RPMI8226 (cell line): ENCODE results near the gene COX19.
"Not testable (repeated sequence)": the region's sequence is repeated elsewhere in the genome, so short reads cannot be mapped to it uniquely, and the experiment has no call there.

Source experiments
- DNase-seq: peaks from one replicate; pipeline ENCODE4 v3.0.0-alpha.2; 2015

The COX19 gene

DNA sequence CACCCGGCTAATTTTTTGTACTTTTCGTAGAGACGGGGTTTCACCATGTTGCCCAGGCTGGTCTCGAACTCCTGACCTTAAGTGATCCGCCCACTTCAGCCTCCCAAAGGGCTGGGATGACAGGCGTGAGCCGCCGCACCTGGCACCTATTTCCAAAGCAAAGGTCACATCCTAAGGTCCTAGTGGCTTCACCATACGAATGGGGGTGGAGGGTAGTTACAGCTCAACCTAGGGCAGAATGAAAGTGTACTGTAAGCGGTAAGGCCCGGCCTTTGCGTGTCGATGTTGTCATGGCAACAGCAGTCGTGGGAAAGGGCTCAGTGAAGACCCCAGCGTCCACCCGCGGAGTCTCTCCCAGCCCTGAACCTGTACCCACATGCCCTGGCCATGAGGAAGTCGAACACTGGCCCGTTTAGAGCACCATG is 1.6 kb upstream of the COX19 start:
- no peak for DNase-seq

DNA sequence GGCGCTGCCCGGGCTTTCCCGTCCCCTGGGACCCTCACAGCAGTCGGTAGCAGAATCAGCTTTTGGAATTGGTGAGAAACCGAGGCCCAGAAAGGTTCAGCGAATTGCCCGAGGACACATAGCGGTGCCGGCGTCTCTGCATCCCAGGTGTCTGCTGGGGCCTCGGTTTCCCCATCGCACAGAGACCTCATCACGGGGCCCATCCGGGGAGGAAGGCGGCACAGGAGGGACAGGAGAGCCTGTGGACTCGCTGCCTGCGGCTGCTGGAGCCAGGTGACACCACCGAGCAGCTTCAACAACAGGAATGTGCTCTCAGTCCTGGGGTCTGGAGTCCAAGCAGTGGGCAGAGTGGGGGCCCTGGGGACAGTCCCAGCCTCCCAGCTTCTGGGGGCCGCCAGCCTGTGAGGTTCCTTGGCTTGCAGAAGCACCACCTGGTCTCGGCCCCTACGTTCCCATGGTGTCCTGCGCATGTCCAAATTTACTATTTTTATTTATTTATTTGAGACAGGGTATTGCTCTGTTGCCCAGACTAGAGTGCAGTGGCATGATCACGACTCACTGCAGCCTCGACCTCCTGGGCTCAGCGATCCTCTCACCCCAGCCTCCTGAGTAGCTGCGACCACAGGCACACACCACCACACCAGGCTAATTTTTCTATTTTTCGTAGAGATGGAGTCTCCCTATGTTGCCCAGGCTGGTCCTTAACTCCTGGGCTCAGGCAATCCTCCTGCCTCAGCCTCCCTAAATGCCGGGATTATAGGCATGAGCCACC is 539 bp upstream of the COX19 start:
- no peak for DNase-seq

DNA sequence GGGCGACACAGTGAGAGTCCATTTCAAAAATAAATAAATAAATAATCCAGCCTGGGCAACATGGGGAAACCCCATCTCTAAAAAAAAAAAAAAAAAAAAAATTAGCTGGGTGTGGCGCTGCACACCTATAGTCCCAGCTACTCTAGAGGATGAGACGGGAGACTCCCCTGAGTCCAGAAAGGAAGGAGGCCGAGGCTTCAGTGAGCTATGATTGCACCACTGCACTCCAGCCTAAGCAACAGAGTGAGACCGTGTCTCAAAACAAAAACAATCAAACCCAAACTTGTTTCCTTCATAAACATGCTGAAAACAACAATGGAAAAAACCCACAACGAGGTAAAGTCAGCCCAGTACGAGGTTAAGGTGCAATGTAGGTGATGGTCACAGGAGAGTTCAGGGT is 1.2 kb downstream of the COX19 start:
- no peak for DNase-seq

DNA sequence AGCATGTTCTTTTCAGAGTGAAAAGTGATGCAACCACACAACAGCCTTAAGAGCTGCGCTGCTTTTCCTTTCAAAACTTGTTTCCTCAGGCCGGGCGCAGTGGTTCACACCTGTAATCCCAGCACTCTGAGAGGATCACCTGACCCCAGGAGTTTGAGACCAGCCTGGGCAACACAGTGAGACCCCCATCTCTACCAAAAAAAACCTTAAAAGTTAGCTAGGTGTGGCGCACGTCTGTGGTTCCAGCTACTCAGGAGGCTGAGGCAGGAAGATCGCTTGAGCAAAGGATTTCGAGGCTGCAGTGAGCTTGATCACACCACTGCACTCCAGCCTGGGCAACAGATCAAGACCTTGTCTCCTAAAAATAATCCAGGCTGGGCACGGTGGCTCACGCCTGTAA is 2.0 kb downstream of the COX19 start:
- no peak for DNase-seq

DNA sequence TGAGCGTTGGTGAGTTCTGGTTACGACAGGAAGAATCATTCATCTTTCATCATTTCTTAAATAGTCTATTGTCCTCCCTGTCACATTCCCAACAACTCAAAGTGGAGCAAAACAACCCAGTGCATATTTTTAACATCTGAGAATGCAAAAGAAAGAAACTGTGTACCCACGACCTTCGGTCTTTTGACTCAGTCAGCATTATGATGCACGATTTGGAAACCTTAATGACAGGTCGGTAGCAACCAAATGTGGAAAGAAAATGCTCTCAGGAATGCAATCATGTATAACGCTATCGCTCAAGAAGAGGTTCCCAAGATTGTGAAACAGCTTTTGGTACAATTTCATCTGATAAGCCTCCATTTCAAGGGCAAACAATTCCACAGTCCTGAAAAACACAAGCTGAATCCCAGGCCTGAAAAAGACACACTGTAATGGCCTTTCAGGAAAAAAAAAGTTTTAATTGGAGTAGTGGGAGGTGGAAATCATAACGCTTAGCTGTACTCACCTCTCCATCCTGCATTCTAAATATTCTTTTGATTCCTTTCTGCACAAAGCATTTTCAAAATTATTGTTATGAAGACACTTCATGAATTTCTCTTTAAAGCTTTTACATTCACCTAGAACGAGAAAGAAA is 2.6 kb downstream of the COX19 start:
- DNase-seq, result no peak

DNA sequence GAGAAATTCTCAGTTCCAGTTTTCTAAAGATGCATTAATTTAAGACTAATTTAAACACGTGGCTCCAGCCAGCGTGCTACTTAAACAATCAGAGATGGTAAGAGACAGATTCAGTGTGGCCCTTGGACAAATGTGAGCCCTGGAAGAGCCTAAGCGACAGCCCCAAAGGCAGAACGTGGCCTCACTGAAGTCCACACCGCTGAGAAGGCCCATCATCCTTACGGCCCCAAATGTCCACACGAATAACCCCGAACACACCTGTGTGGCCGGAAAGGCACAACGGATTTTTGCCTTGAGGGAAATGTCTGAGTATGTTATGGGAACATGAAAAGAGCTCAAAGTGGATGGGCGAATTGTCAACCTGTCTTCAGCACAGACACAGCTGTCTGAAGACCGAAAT is 3.2 kb downstream of the COX19 start:
- DNase-seq, result no peak

DNA sequence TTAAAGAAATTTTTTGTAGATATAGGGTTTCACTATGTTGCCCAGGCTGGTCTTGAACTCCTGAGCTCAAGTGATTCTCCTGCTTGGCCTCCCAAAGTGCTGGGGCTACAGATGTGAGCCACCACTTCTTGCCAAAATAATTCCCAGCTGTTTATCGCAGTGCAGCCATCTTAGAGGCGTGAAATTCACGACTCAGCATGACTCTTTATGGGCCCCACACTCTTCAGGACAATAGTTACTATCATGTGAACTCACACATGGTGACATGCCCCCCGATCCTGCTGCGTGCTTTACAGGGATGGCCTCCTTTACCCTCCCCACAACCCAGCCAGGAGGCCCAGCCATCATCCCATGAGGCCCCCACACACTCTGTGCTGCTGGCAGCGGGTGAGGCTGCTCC is 4.6 kb downstream of the COX19 start:
- no peak for DNase-seq

DNA sequence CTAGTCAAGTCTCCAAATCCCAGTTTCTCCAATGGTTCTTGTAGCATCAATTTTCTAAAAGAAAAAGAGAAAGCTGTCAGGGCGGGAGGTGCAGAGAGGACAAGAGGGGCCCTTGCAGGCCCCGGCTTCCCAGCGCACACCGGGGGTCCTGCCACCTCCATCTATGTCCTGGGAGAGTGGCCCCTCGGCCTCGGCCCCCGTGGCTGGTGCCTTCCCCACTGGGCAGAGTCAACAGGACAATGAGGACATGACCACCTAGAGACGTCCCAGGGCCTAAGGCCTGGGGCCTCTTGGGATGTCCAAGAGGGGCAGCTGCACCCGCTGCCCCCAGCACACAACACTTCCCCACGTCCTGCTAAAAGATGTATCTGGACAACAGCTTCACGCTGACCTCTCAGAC is 5.9 kb downstream of the COX19 start:
- no peak for DNase-seq

DNA sequence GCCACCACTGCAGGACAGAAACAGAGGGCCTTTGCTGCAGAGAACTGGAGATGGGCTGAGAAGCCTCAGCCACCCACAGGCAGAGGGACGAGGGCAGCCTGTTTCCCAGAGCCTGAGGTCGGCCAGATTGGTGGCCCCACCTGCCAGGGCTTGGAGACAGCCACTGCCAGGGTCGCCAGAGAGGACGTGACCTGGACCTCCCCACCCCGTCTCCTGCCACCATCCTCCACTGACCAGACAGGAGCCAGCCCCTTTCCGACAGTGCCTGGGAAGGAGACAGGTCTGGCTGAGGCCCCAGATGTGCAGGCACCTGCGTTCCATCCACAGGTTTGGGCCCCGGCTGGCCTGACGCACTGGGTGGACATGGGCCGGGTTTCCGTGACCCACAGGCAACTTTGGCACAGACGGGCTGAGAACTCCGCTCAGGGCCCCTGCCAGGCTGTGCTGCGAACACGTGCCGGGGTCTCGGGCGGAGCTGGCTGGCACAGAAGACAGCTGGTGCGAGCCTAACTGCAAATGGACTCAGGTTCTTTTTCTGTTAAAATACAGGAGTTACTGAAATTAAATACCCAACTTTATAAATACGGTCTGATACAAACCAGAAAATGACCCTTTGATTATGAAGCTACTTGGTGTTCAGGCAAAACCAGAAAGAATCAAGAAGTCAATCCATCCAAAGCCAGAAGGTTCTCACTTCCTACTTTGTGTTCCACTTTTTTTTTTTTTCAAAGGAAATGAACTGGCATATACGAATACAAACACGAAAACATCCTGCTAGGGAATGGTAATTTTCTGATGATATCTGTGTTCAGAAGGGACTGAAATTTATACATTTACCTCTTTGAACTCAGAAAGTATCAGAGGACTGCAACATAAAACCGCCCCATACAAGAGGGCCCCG is 6.9 kb downstream of the COX19 start:
- no peak for DNase-seq

DNA sequence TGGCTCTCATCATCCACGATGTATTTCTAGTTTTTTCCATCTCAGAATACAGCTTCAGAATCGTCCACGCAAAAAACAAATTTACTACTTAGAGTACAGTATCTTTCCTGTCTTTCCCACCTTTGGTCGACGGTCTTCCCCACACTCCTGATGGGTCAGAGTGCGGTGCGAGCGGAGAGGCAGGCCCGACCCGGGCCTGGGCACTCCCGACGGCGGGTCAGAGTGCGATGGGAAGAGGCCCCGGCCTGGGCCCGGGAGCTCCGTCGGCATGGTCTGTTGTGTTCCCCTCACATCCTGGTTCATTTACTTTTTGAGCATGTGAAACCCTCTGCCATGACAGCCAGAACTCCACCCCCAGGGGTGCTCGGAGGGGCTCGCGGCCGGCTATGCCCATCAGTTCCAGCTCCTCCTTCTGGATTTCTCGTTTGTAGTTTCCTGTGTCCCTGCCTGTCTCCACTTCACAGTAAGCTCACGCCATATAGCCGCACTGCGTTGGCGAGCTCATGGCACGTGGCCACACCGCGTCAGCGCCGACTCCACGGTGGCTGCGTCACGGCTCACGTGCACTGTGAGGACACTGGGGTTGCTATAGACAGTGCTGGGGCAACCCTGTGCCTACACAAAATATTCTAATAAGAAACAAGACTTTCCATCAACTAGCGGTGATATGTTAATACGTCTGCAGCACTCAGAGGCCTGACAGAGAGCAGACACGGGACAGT is 7.8 kb downstream of the COX19 start:
- no peak for DNase-seq

DNA sequence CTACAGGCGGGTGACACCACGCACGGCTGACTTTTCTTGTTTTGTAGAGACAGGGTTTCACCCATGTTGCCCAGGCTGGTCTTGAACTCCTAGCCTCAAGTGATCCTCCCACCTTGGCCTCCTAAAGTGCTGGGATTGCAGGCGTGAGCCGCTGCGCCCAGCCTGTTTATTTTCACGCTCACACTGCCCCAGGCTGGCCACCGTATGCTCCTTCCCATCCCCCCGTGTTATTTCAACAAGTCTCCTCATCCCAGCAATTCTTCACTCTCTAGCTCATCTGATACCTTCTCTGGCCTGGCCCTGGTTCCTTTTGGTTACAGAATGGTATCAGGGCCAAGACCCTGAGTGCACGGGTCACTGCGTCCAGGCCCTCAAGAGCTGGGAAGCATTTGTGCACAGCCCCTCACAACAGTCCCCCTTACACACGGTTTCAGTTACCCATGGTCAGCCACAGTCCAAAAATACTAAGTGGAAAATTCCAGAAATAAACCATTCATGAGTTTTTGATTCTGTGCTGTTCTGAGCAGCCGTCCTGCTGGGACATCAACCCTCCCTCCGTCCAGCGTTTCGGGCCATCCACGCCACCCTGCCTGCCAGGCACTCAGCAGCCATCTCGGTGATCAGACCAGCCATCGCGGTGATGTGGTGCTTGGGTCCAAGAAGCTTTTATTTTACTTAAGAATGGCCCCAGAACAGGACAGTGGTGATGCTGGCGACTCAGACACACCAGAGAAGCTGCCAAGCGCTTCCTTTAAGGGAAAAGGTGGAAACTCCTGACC is 8.9 kb downstream of the COX19 start:
- no peak for DNase-seq

DNA sequence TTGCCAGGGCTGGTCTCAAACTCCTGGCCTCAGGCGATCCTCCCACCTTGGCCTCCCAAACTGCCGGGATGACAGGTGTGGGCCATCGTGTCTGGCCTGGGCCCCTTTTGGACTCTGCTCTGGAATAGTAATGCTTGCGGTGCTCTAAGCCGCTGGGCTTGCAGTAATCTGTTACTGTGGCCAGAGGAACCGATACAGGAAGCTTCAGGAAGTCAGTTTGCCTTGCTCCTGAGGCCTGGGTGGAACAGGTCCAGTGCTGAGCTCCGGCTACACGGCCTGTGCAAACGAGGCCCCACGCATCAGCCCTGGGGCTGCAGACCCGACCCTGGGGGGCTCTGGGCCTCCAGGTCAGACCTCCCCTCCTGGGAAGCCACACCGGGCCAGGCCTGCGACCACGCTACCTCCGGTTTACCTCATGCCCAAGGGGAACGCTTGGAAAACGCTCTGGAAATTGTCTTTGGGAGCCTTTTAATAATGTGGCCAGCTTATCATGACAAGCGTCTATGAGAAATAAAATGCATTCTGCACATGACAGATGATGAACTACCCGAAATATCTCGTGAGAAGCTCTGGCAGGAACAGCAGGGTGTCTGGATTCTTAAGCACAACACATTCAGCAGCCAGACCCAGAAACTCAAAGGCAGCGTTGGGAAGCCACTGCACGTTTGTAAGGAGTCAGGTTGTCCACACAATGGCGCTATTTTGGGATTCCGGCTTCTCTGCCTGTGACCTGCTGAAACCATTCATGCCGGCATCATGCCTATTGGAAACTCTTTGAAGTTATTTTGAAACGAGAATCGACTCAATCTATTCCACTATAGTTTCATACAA is 10.7 kb downstream of the COX19 start:
- DNase-seq, result no peak

DNA sequence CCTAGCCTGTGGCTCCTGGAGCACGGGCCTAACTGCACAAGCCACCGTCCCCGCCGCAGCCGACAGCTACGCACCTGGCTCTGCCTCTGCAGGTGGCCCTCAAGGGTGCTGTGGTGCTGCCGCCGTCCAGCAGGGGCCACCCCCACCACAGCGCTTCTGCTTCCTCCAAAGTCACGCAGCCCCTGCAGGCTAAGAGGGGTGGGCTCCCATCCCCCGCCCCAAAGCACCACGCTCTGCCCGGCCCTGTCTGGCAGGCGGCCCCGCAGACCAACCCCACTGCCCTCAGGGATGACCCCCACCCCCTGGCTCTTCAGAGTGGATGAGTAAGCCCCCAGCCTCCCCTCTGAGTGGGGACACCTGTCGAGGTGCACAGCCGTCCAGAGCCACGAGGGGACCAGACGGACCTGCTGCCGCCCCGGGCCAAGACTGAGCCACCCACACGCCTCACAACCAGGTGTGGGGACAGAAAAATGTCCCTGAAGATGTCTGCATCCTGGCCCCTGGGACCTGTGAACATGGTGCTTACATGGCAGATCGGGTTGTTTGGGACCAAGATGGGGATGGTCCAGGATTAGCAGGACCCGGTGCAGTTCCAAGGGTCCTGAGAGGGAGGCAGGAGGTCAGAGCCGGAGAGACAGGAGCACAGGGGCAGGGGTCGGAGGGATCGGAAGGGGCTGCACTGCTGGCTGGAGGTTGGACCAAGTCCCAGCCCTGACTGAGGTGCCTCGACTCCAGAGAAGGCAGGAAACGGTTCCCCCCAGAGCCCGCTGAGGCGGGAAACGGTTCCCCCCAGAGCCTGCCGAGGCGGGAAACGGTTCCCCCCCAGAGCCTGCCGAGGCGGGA is 11.9 kb downstream of the COX19 start:
- DNase-seq, result no peak

DNA sequence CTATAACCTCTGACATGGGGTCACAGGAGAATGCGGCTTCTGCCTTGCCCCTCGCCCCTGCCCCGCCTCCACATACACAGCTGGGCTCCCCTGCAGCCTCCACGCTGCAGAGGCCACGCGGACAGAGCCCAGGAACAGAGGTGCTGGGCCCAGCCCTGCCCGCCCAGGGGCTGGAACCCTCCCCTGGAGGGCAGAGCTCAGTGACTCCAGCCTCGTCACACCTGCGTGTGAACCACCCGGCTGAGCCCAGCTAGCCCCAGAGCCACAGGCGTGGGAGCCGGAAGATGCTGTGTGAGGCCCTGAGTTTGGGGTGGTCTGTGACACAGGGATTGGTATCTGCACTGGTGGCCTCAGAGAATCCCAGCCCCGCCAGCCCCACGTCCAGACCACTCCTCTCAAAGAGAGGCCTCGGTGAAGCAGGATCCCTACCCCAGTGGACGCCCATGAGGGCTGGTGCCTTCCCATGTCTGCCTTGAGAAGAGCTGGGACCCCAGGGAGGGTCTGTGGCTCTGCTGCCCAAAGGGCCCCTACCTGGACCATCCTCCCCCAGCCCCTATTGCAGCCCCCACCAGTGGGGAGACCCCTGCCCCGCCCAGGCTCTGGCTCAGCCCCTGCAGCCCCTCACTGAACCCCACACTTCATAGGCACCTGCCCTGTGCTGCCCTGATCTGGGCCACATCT is 12.8 kb downstream of the COX19 start:
- no peak for DNase-seq

DNA sequence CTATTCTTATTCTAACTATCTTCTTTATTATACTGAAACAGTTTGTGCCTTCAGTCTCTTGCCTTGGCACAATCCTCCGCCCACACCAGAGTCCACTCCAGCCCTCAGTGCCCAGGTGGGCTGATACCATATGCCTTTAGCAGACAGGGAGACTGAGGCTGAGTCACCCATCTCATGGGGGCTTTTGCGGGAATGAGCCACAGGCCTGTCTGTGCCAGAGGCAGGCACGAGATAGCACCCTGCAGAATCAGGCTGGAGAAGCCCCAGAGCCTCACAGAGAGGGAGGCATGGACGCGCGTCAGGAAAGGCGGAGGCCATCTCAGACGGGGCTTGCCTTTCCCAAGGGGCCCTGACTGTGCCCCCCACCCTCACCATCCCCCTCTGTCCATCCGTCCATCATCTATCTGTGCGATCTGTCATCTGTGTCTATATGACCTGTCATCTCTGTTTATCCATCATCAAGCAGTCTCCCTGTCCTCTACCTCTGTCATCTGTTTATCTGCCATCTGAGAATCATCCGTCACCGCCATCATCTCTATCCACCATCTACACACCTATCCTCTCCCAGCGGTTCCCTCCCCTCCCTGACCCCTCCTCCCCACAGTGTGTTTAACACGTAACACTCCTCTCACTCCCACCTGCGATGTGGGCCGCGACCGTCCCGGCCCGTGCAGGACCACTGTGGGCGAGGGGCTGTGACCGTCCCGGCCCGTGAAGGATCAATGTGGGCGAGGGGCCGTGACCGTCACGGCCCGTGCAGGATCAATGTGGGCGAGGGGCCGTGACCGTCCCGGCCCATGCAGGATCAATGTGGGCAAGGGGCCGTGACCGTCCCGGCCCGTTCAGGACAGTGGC is 13.6 kb downstream of the COX19 start:
- no peak for DNase-seq

DNA sequence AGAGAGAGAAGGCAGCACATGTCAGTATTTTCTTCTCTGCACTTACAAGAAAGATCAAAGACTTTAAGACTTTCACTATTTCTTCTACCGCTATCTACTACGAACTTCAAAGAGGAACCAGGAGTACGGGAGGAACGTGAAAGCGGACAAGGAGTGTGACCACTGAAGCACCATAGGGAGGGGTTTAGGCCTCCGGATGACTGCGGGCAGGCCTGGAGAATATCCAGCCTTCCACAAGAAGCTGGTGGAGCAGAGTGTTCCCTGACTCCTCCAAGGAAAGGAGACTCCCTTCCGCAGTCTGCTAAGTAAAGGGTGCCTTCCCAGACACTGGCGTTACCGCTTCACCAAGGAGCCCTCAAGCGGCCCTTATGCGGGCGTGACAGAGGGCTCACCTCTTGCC is 14.4 kb downstream of the COX19 start:
- not testable (repeated sequence) for DNase-seq

DNA sequence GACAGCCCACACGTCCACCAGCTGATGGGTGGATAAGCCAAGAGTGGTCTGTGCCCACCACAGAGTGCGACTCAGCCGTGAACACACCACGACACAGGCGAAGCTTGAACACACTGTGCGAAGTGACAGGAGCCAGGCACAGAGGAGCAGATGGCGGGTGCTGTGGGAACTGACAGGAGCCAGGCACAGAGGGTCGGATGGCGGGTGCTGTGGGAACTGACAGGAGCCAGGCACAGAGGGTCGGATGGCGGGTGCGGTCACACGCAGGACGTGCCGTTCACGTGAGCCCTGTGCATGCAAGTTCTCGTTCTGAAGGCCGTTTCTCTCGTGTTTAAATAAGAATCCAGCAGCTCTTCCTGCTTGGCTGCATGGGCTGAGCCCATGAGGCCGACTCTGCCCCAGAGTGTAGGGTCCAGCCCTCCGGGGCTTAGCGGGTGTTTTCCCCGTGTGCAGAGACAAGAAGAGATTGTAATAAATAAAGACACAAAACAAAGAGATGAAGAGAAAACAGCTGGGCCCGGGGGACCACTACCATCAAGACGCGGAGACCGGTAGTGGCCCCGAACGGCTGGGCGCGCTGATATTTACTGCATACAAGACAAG is 15.0 kb downstream of the COX19 start:
- no peak for DNase-seq

DNA sequence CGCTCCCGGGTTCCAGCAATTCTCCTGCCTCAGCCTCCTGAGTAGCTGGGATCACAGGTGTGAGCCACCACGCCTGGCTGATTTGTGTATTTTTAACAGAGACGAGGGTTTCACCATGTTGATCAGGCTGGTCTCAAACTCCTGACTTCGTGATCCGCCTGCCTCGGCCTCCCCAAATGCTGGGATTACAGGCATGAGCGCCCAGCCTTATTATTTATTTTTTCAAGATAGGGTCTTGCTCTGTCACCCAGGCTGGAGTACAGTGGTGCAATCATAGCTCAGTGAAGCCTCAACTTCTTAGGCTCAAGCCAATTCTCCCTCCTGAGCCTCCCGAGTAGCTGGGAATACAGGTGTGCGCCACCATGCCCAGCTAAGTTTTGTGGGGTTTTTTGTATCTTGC is 15.6 kb downstream of the COX19 start:
- DNase-seq, result not testable (repeated sequence)
